ENCODE data around the gene RPL36AL. TPM values are rescaled to one million over a fixed set of nuclear protein-coding genes. Genes with fewer than 3 reads are reported as not detected.
A peak's percentile ranks its signal among the peaks of the same experiment; 100 is the strongest.
"Not testable (repeated sequence)": the region's sequence is repeated elsewhere in the genome, so short reads cannot be mapped to it uniquely, and the experiment has no call there.

The RPL36AL gene
- total RNA-seq (2014; rRNA removed; shearing (Covaris generic)) (89.8 and 92.5 TPM in 2 replicates), polyA plus RNA-seq (2016; fragmentation: Nextera tagmentation; extraction: Ambion mirVana) (240 and 253 TPM in 2 replicates)

- Histone ChIP-seq H4K20me1 (ENCODE audit: insufficient read depth) (no peaks in the 10 kb centered on the region), H3K9me3 (ENCODE audit: low read depth) (no peaks in the 10 kb centered on the region)
Measured at GRCh38 chr14:49620182-49621113, at the start of gene RPL36AL, which contains the start of gene MGAT2. Gene RPL36AL (minus strand): TSS chr14:49620626. CDS start chr14:49619104, 1,522 bp downstream. Gene MGAT2 (plus strand): TSS chr14:49620799. CDS start chr14:49621269, 470 bp downstream.

DNA sequence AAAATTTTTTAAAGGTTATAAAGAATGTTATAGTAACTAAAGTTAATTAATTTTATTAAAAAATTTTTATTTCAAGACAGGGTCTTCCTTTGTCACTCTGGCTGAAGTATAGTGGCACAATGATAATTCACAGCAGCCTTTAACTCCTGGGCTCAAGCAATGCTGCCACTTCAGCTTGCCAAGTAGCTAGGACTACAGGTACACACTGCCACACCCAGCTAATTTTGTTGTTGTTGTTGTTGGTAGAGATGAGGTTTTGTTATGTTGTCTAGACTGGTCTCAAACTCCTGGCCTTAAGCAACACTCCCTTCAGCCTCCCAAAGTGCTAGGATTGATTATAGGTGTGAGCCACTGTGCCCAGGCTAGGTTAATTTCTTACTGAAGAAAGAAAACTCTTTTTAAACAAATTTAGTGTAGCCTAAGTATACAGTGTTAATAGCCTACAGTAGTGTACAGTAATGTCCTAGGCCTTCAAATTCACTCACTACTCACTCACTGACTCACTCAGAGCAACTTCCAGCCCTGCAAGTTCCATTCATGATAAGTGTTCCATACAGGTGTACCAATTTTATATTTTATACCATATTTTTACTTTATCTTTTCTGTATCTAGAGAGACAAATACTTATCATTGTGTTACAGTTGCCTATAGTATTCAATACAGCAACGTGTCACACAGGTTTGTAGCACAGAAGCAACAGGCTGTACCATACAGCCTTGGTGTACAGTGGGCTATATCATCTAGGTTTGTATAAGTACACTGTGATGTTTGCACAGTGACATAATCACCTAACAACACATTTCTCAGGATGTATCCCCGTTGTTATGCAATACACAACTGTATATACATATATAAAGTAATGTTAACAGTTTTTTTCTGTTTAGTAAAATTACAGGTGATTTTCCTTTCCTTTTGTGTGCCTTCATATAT lies 39.4 kb upstream of the RPL36AL start:
- in situ Hi-C loops (cut with MboI), result no loop called here

More at GRCh38 chr14:49620182-49621113, at the start of gene RPL36AL, which contains the start of gene MGAT2:
- in situ Hi-C loops (cut with MboI), result no loop called here
- peak within 1 kb of the TSS; percentile 90 for H3K4me2 ChIP-seq (ENCODE audit: unreplicated experiment)
- 1 to 2% methylated on average over 78 of the region's 85 CpGs for WGBS, 2 experiments (ENCODE audit: low coverage in 1 of 2, low lambda C conversion rate in 2 of 2, missing lambda C conversion rate in 2 of 2)
- peaks cover 91% of the 10 kb centered on the region for H3K79me2 ChIP-seq (ENCODE audit: insufficient read depth)
- H3K9ac ChIP-seq, result peak within 1 kb of the TSS; percentile 94
- H3K4me3 ChIP-seq, result peak within 1 kb of the TSS; percentile 90
- peaks cover 21% of the 10 kb centered on the region for H3K36me3 ChIP-seq (ENCODE audit: low read depth)
- DNase-seq, result peak; percentile 99
- peaks cover 51% of the 10 kb centered on the region for H3K4me1 ChIP-seq (ENCODE audit: insufficient read depth)
- H3K27ac ChIP-seq, result peak within 1 kb of the TSS; percentile 96
- H2AFZ ChIP-seq, result peak within 1 kb of the TSS; percentile 76
- peaks cover 61% of the 10 kb centered on the region for H3F3A ChIP-seq (ENCODE audit: insufficient read depth)
- H3K9me2 ChIP-seq (ENCODE audit: insufficient read depth), result no peaks in the 10 kb centered on the region
- no peaks in the 10 kb centered on the region for H3K27me3 ChIP-seq (replicated peaks; ENCODE audit: insufficient read depth)
- TF ChIP-seq EZH2 (IDR thresholded peaks at IDR 0.05; ENCODE audit: insufficient read depth, poor library complexity, severe bottlenecking) (no peak), EZH2phosphoT487 (IDR thresholded peaks at IDR 0.05; ENCODE audit: insufficient read depth, low read depth) (no peak)

GRCh38 chr14:49657500-49657899 lies 37.1 kb upstream of the RPL36AL start:
- H3K27ac ChIP-seq; H3K79me2 ChIP-seq (ENCODE audit: insufficient read depth); H3K27me3 ChIP-seq (replicated peaks; ENCODE audit: insufficient read depth); H3K9ac ChIP-seq; H3K9me2 ChIP-seq (ENCODE audit: insufficient read depth); H3F3A ChIP-seq (ENCODE audit: insufficient read depth); H3K4me1 ChIP-seq (ENCODE audit: insufficient read depth); H3K9me3 ChIP-seq (ENCODE audit: low read depth); H3K4me2 ChIP-seq (ENCODE audit: unreplicated experiment); H3K36me3 ChIP-seq (ENCODE audit: low read depth); H4K20me1 ChIP-seq (ENCODE audit: insufficient read depth); in situ Hi-C loops (cut with MboI); H3K4me3 ChIP-seq; H2AFZ ChIP-seq: not testable (repeated sequence)
- peak; percentile 24 for DNase-seq
- WGBS, 2 experiments (ENCODE audit: low coverage in 1 of 2, low lambda C conversion rate in 2 of 2, missing lambda C conversion rate in 2 of 2), result 84 to 85% methylated on average over 6 of the region's 6 CpGs

More for the DNA sequence above, 39.4 kb upstream of the RPL36AL start:
- H3F3A ChIP-seq (ENCODE audit: insufficient read depth), result no peaks in the 10 kb centered on the region
- H3K4me2 ChIP-seq (ENCODE audit: unreplicated experiment), result no peak overlapping the region
- H3K79me2 ChIP-seq (ENCODE audit: insufficient read depth), result no peaks in the 10 kb centered on the region
- no peak overlapping the region for H2AFZ ChIP-seq
- H3K9ac ChIP-seq, result no peak overlapping the region
- no peaks in the 10 kb centered on the region for H3K9me2 ChIP-seq (ENCODE audit: insufficient read depth)
- H3K27me3 ChIP-seq (replicated peaks; ENCODE audit: insufficient read depth), result no peaks in the 10 kb centered on the region
- 96 to 98% methylated on average over 2 of the region's 2 CpGs for WGBS, 2 experiments (ENCODE audit: low coverage in 1 of 2, low lambda C conversion rate in 2 of 2, missing lambda C conversion rate in 2 of 2)
- H3K9me3 ChIP-seq (ENCODE audit: low read depth), result no peaks in the 10 kb centered on the region
- H4K20me1 ChIP-seq (ENCODE audit: insufficient read depth), result no peaks in the 10 kb centered on the region
- TF ChIP-seq EZH2phosphoT487 (IDR thresholded peaks at IDR 0.05; ENCODE audit: insufficient read depth, low read depth), result no peak
- TF ChIP-seq EZH2 (IDR thresholded peaks at IDR 0.05; ENCODE audit: insufficient read depth, poor library complexity, severe bottlenecking), result no peak
- H3K36me3 ChIP-seq (ENCODE audit: low read depth), result no peaks in the 10 kb centered on the region
- no peak overlapping the region for H3K4me3 ChIP-seq
- no peak overlapping the region for H3K27ac ChIP-seq
- peaks cover 5% of the 10 kb centered on the region; the same call in 1 of the 2 replicates for H3K4me1 ChIP-seq (ENCODE audit: insufficient read depth)
- DNase-seq, result no peak

GRCh38 chr14:49654511-49654910 lies 34.1 kb upstream of the RPL36AL start:
- WGBS, 2 experiments (ENCODE audit: low coverage in 1 of 2, low lambda C conversion rate in 2 of 2, missing lambda C conversion rate in 2 of 2), result 97 to 98% methylated on average over 3 of the region's 3 CpGs
- TF ChIP-seq EZH2 (IDR thresholded peaks at IDR 0.05; ENCODE audit: insufficient read depth, poor library complexity, severe bottlenecking), result no peak
- TF ChIP-seq EZH2phosphoT487 (IDR thresholded peaks at IDR 0.05; ENCODE audit: insufficient read depth, low read depth), result no peak
- Histone ChIP-seq H3K9ac (no peak overlapping the region), H3K4me3 (no peak overlapping the region), H3K4me2 (ENCODE audit: unreplicated experiment) (no peak overlapping the region), H3K79me2 (ENCODE audit: insufficient read depth) (0 out of 2 replicates have a peak, but pooled peaks cover 5% of the 10 kb centered on the region), H3K9me2 (ENCODE audit: insufficient read depth) (no peaks in the 10 kb centered on the region), H3K27me3 (replicated peaks; ENCODE audit: insufficient read depth) (no peaks in the 10 kb centered on the region), H3K36me3 (ENCODE audit: low read depth) (no peaks in the 10 kb centered on the region), H3K9me3 (ENCODE audit: low read depth) (no peaks in the 10 kb centered on the region), H3K27ac (no peak overlapping the region), H3F3A (ENCODE audit: insufficient read depth) (no peaks in the 10 kb centered on the region), H4K20me1 (ENCODE audit: insufficient read depth) (no peaks in the 10 kb centered on the region), H3K4me1 (ENCODE audit: insufficient read depth) (peaks cover 5% of the 10 kb centered on the region; the same call in 1 of the 2 replicates), H2AFZ (no peak overlapping the region)
- in situ Hi-C loops (cut with MboI), result no loop called here
- no peak for DNase-seq

Data from GM23248 (cell line).